ENCODE results near the gene BIRC7. TPM values are rescaled to one million over a fixed set of nuclear protein-coding genes. Genes with fewer than 3 reads are reported as not detected.

The BIRC7 gene
- total RNA-seq, 6 experiments from 2014 or later: not detected

- ATAC-seq: no peak
- Histone ChIP-seq H3K4me1 (no peaks in the 10 kb centered on the region), H3K9me3 (no peaks in the 10 kb centered on the region), H3K27ac (no peak overlapping the region), H3K4me3 (no peak overlapping the region), H3K27me3 (no peaks in the 10 kb centered on the region), H3K36me3 (no peaks in the 10 kb centered on the region)
- no peak for DNase-seq
- WGBS (ENCODE audit: insufficient coverage, low coverage, low lambda C conversion rate, missing lambda C conversion rate): 42% methylated on average over 2 of the region's 10 CpGs
- no peak for TF ChIP-seq CTCF (IDR thresholded peaks at IDR 0.05)
- TF ChIP-seq POLR2A (IDR thresholded peaks at IDR 0.05): no peak
- intact Hi-C loops (cut with DNase I): no loop called here
Measured at GRCh38 chr20:63264000-63264399, 28.3 kb downstream of the BIRC7 start.

- Histone ChIP-seq H3K9me3 (no peaks in the 10 kb centered on the region), H3K27ac (no peak overlapping the region), H3K4me1 (no peaks in the 10 kb centered on the region), H3K27me3 (no peaks in the 10 kb centered on the region), H3K4me3 (no peak overlapping the region), H3K36me3 (no peaks in the 10 kb centered on the region)
- no peak for DNase-seq
- TF ChIP-seq POLR2A (IDR thresholded peaks at IDR 0.05) (no peak), CTCF (IDR thresholded peaks at IDR 0.05) (no peak)
- intact Hi-C loops (cut with DNase I): no loop called here
- ATAC-seq: no peak
- 41% methylated on average over 7 of the region's 14 CpGs for WGBS (ENCODE audit: insufficient coverage, low coverage, low lambda C conversion rate, missing lambda C conversion rate)
Measured at GRCh38 chr20:63264519-63264918, 28.8 kb downstream of the BIRC7 start.

GRCh38 chr20:63265891-63266515, 30.3 kb downstream of the BIRC7 start:
- Histone ChIP-seq H3K27me3 (no peaks in the 10 kb centered on the region), H3K9me3 (no peaks in the 10 kb centered on the region), H3K27ac (no peak overlapping the region), H3K4me1 (no peaks in the 10 kb centered on the region), H3K36me3 (no peaks in the 10 kb centered on the region), H3K4me3 (no peak overlapping the region)
- ATAC-seq (no peak), DNase-seq (no peak)
- 70% methylated on average over 7 of the region's 12 CpGs for WGBS (ENCODE audit: insufficient coverage, low coverage, low lambda C conversion rate, missing lambda C conversion rate)
- intact Hi-C loops (cut with DNase I): no loop called here
- TF ChIP-seq CTCF (IDR thresholded peaks at IDR 0.05): no peak

GRCh38 chr20:63267691-63268090, 32.0 kb downstream of the BIRC7 start:
- Histone ChIP-seq H3K36me3 (no peaks in the 10 kb centered on the region), H3K4me3 (no peak overlapping the region), H3K4me1 (no peaks in the 10 kb centered on the region), H3K9me3 (no peaks in the 10 kb centered on the region), H3K27me3 (no peaks in the 10 kb centered on the region), H3K27ac (no peak overlapping the region)
- TF ChIP-seq CTCF (IDR thresholded peaks at IDR 0.05) (no peak), POLR2A (IDR thresholded peaks at IDR 0.05) (no peak)
- intact Hi-C loops (cut with DNase I): no loop called here
- ATAC-seq (no peak), DNase-seq (no peak)
- 68% methylated on average over 6 of the region's 9 CpGs for WGBS (ENCODE audit: insufficient coverage, low coverage, low lambda C conversion rate, missing lambda C conversion rate)

GRCh38 chr20:63268256-63268655, 32.6 kb downstream of the BIRC7 start:
- DNase-seq: no peak
- Histone ChIP-seq H3K4me1 (no peaks in the 10 kb centered on the region), H3K4me3 (no peak overlapping the region), H3K36me3 (no peaks in the 10 kb centered on the region), H3K27me3 (no peaks in the 10 kb centered on the region), H3K9me3 (no peaks in the 10 kb centered on the region), H3K27ac (no peak overlapping the region)
- no peak for ATAC-seq
- intact Hi-C loops (cut with DNase I): no loop called here
- 57% methylated on average over 2 of the region's 7 CpGs for WGBS (ENCODE audit: insufficient coverage, low coverage, low lambda C conversion rate, missing lambda C conversion rate)
- no peak for TF ChIP-seq POLR2A (IDR thresholded peaks at IDR 0.05)
- TF ChIP-seq CTCF (IDR thresholded peaks at IDR 0.05): no peak

Data from right lobe of liver (tissue), 6 donors.